Spleen (tissue), 11 donors: Measurements from ENCODE around the gene LSM11. TPM values are rescaled to one million over a fixed set of nuclear protein-coding genes. Genes with fewer than 3 reads are reported as not detected.

Experiments
- DNase-seq: peaks from one replicate; pipeline ENCODE4 v3.0.0-alpha.2; 2020
- H3K27ac ChIP-seq, 8 donors: fragments of 200-600 bp; sonication (generic) in 7 of 8; 1 replicate in 4 of 8; 2 replicates in 4 of 8; pipeline versions ENCODE4 v1.5.0 to v1.8.0; 2016 to 2021; ENCODE audit warnings: inconsistent platforms in 4 of 8, mild to moderate bottlenecking in 4 of 8, moderate library complexity in 1 of 8
- H3K27me3 ChIP-seq, 7 donors: fragments of 200-600 bp; sonication (generic) in 6 of 7; replicated peaks in 1 of 7; 1 replicate in 4 of 7; 2 replicates in 3 of 7; pipeline versions ENCODE4 v1.5.0 to v1.8.0; 2016 to 2021; ENCODE audit warnings: inconsistent platforms in 3 of 7, mild to moderate bottlenecking in 1 of 7
- H3K36me3 ChIP-seq, 6 donors: fragments of 200-600 bp; sonication (generic) in 5 of 6; 1 replicate in 4 of 6; 2 replicates in 2 of 6; pipeline versions ENCODE4 v1.5.0 to v1.8.0; 2016 to 2021; ENCODE audit warnings: inconsistent platforms in 2 of 6
- H3K4me1 ChIP-seq, 6 donors: fragments of 200-600 bp; sonication (generic) in 5 of 6; 1 replicate in 3 of 6; 2 replicates in 3 of 6; pipeline versions ENCODE4 v1.5.0 to v1.8.0; 2016 to 2021; ENCODE audit warnings: inconsistent platforms in 3 of 6
- H3K4me3 ChIP-seq, 8 donors: fragments of 200-600 bp; sonication (generic) in 7 of 8; 1 replicate in 4 of 8; 2 replicates in 4 of 8; pipeline versions ENCODE4 v1.5.0 to v1.8.0; 2016 to 2021; ENCODE audit warnings: inconsistent platforms in 4 of 8, mild to moderate bottlenecking in 4 of 8, moderate library complexity in 2 of 8
- H3K9me3 ChIP-seq, 8 donors: fragments of 200-600 bp; sonication (generic) in 7 of 8; 1 replicate in 4 of 8; 2 replicates in 4 of 8; pipeline versions ENCODE4 v1.5.0 to v1.8.0; 2016 to 2021; ENCODE audit warnings: inconsistent platforms in 4 of 8
- POLR2A ChIP-seq, 3 donors: fragments of 450-650 bp; IDR thresholded peaks; one replicate each; pipeline ENCODE4 v1.5.1; 2017; ENCODE audit warnings: antibody characterized with exemption in 3 of 3, mild to moderate bottlenecking in 1 of 3
- POLR2AphosphoS5 ChIP-seq, 3 donors: sonication (generic); formaldehyde crosslinking; IDR thresholded peaks; one replicate each; pipeline ENCODE4 v1.5.1; 2017; ENCODE audit warnings: antibody characterized with exemption in 3 of 3
- WGBS, 5 donors: extraction: QIAGEN DNeasy Blood & Tissue Kit in 3 of 5; methylation state at CpG; one replicate each; pipeline versions ENCODE4 v1.1.5 to v1.1.7; 2013 to 2018; 5-methylcytosine and 5-hydroxymethylcytosine counted together
- intact Hi-C: fragments of 100-400 bp; cut with DNase I; formaldehyde crosslinking; loops from one replicate; pipeline ENCODE4 v1.15.0; 2023; ENCODE audit warnings: low total_unique reads
- polyA plus RNA-seq, 3 donors: library from polyadenylated mRNA; stranded (reverse); fragments of 200-250 nt; gene quantifications; one replicate each; pipeline ENCODE4 v1.2.1, GENCODE V29; 2013
- total RNA-seq, 7 donors: library from RNA; depleted of rRNA in 3 of 7; stranded (reverse); fragments of >200 nt in 3 of 7; fragmentation: NEBNext Ultra II Directional in 4 of 7; extraction: Animal tissue kit (Norgen Biotek cat#: 25700) in 4 of 7; gene quantifications; one replicate each; pipeline versions ENCODE4 v1.1.0 to v1.2.1, GENCODE V29; 2016 to 2021
- TF ChIP-seq, protein P1 (sequence below), 11 experiments: fragments of 200-600 bp in 7 of 11; fragments of 450-650 bp in 4 of 11; sonication (generic) in 4 of 11; IDR thresholded peaks in 8 of 11; conservative IDR thresholded peaks in 3 of 11; 1 replicate in 7 of 11; 2 replicates in 4 of 11; pipeline versions ENCODE4 v1.4.0 to v1.8.0; 2016 to 2021; ENCODE audit warnings: antibody characterized with exemption in 11 of 11, inconsistent platforms in 4 of 11, mild to moderate bottlenecking in 1 of 11
- donor health status: healthy with polysubstance abuse.
- donor health status: DM: no; HTN: no; CAD: no; lungs with moderate emphysema.
- donor health status: DM: no; HTN: no; CAD: no.
- donor health status: Bipolar disorder and iron deficiency.
- donor health status: healthy.
- donor health status: DM: no; HTN: no; CAD: no.
- donor health status: DM: yes; HTN: yes; CAD: no.

The LSM11 gene
- total and polyA plus RNA-seq, 10 donors: 1.2 to 4.6 (median 3.2) TPM

DNA sequence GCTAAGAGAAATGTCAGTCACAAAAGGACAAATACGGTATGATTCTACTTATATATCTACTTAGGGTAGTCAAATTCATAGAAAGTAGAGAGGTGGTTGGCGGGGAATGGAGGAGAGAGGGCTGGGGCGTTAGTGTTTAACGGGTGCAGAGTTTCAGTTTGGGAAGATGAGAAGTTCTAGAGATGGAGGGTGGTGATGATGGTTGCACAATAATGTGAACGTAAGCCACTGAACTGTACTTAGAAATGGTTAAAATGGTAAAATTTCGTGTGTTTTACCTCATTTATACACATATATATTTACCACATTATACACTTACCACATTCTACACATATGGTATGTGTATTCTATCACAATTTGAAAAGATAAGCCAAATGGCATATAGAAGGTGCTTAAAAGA is 35.7 kb downstream of the LSM11 start:
- 76 to 96% (median 83%) methylated on average over 6 of the region's 6 CpGs for WGBS, 5 donors
- Histone ChIP-seq H3K27me3 (no peaks in the 10 kb centered on the region), H3K4me3 (no peak overlapping the region), H3K4me1 (no peaks in the 10 kb centered on the region), H3K27ac (no peak overlapping the region), H3K36me3 (peaks cover 0 to 11% (median 3%) of the 10 kb centered on the region in 6 donors), H3K9me3 (no peaks in the 10 kb centered on the region)
- no peak for TF ChIP-seq POLR2A (IDR thresholded peaks at IDR 0.05)
- TF ChIP-seq, protein P1, sequence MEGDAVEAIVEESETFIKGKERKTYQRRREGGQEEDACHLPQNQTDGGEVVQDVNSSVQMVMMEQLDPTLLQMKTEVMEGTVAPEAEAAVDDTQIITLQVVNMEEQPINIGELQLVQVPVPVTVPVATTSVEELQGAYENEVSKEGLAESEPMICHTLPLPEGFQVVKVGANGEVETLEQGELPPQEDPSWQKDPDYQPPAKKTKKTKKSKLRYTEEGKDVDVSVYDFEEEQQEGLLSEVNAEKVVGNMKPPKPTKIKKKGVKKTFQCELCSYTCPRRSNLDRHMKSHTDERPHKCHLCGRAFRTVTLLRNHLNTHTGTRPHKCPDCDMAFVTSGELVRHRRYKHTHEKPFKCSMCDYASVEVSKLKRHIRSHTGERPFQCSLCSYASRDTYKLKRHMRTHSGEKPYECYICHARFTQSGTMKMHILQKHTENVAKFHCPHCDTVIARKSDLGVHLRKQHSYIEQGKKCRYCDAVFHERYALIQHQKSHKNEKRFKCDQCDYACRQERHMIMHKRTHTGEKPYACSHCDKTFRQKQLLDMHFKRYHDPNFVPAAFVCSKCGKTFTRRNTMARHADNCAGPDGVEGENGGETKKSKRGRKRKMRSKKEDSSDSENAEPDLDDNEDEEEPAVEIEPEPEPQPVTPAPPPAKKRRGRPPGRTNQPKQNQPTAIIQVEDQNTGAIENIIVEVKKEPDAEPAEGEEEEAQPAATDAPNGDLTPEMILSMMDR (IDR thresholded peaks at IDR 0.05 in 8 of 11, conservative IDR thresholded peaks at IDR 0.05 in 3 of 11): no peak
- TF ChIP-seq POLR2AphosphoS5 (IDR thresholded peaks at IDR 0.05): no peak
- intact Hi-C loops: no loop called here
- no peak for DNase-seq

DNA sequence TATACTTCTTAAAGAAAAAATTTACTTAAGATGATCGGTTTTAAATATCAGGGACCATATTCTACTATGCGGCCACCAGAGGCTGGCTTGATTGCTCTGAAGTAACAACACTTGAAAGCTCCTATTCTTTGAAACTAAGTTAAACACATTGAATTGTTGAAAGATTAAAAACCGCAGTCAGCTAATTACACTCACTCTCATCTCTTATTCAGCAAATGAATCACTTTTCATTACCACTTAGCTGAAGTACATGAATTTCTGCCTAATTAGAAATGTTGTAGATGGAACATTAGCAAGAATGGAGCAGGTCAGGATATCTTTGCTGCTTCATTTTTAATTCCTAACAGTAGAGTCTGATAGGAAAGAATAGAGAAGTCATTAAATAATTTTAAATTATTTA is 42.3 kb downstream of the LSM11 start:
- DNase-seq: no peak
- intact Hi-C loops: no loop called here
- no peak overlapping the region for H3K4me3 ChIP-seq
- no peak overlapping the region for H3K27ac ChIP-seq
- no peaks in the 10 kb centered on the region for H3K9me3 ChIP-seq
- H3K4me1 ChIP-seq: no peaks in the 10 kb centered on the region
- TF ChIP-seq, protein P1 (IDR thresholded peaks at IDR 0.05 in 8 of 11, conservative IDR thresholded peaks at IDR 0.05 in 3 of 11): no peak
- TF ChIP-seq POLR2AphosphoS5 (IDR thresholded peaks at IDR 0.05) (no peak), POLR2A (IDR thresholded peaks at IDR 0.05) (no peak)
- 91 to 99% (median 97%) methylated on average over 3 of the region's 3 CpGs for WGBS, 5 donors
- H3K27me3 ChIP-seq: no peaks in the 10 kb centered on the region
- H3K36me3 ChIP-seq: peaks cover 0 to 77% (median 36%) of the 10 kb centered on the region in 6 donors

DNA sequence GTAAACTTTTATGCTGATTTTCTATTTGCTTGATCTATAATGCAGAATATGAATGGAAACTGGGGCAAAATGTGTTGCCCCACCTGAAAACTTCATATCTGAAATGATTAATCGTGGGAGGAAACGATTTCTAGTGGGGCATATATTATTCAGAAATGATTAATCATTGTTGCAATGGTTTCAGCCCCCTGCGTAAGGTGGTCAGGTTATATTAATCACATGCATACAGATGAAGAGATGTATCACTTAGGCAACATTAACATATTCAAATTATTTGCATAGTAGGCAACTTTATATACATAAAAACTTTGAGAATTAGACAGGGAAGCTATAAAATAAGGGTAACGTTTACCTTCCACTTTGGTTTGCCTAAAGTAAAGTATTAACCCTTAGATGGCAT is 49.8 kb downstream of the LSM11 start:
- H3K9me3 ChIP-seq: no peaks in the 10 kb centered on the region
- no peak overlapping the region for H3K4me3 ChIP-seq
- intact Hi-C loops: no loop called here
- no peak for TF ChIP-seq POLR2A (IDR thresholded peaks at IDR 0.05)
- TF ChIP-seq POLR2AphosphoS5 (IDR thresholded peaks at IDR 0.05): no peak
- TF ChIP-seq, protein P1 (IDR thresholded peaks at IDR 0.05 in 8 of 11, conservative IDR thresholded peaks at IDR 0.05 in 3 of 11): no peak
- H3K27me3 ChIP-seq: no peaks in the 10 kb centered on the region
- no peak for DNase-seq
- H3K27ac ChIP-seq: no peak overlapping the region
- peaks cover 0 to 94% (median 45%) of the 10 kb centered on the region in 6 donors for H3K36me3 ChIP-seq
- 66 to 81% (median 70%) methylated on average over 4 of the region's 4 CpGs for WGBS, 5 donors
- no peaks in the 10 kb centered on the region for H3K4me1 ChIP-seq

DNA sequence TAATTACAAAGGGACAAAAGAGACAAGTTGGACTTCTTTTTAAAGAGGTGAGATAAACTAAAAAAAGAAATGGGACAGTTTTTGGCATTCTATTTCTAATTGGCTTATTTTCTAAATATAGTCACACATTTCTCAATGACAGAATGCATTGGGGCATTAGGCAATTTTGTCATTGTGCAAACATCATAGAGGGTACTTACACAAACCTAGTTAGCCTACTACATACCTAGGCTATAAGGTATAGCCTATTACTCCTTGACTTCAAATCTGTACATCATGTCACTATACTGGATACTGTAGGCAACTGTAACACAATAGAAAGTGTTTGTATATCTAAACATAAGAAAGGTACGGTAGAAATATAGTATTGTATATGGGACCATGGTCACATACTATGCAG is 56.1 kb downstream of the LSM11 start:
- H3K4me1 ChIP-seq: no peaks in the 10 kb centered on the region
- H3K36me3 ChIP-seq: peaks cover 0 to 86% (median 44%) of the 10 kb centered on the region in 6 donors
- WGBS, 5 donors: 89 to 98% (median 97%) methylated on average over 1 of the region's 1 CpG
- DNase-seq: no peak
- H3K27ac ChIP-seq: no peak overlapping the region
- H3K27me3 ChIP-seq: no peaks in the 10 kb centered on the region
- H3K4me3 ChIP-seq: no peak overlapping the region
- no peak for TF ChIP-seq POLR2AphosphoS5 (IDR thresholded peaks at IDR 0.05)
- intact Hi-C loops: no loop called here
- H3K9me3 ChIP-seq: no peaks in the 10 kb centered on the region

DNA sequence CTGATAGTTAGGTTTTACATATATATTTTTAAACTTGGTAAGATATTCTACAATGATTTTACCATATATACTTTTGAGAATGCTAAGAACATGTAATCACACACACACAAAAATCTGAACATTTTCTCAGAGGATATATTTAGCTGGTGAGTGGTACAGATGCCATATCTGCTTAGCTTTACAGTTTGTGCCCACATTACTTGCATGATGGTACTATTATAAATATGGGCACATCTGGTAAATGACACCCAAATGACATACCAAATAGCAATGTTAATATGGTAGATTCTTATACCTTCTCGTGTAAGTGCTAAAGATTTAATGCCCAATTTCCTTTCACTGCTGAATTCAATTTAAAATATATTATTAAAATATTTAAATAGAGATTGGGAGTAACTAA is 56.6 kb downstream of the LSM11 start:
- Histone ChIP-seq H3K4me3 (no peak overlapping the region), H3K27ac (no peak overlapping the region), H3K36me3 (peaks cover 0 to 86% (median 49%) of the 10 kb centered on the region in 6 donors), H3K4me1 (no peaks in the 10 kb centered on the region), H3K27me3 (no peaks in the 10 kb centered on the region), H3K9me3 (no peaks in the 10 kb centered on the region)
- 82 to 96% (median 89%) methylated on average over 1 of the region's 1 CpG for WGBS, 5 donors
- intact Hi-C loops: no loop called here
- DNase-seq: no peak
- TF ChIP-seq POLR2AphosphoS5 (IDR thresholded peaks at IDR 0.05) (no peak), POLR2A (IDR thresholded peaks at IDR 0.05) (no peak)
- TF ChIP-seq, protein P1 (IDR thresholded peaks at IDR 0.05 in 8 of 11, conservative IDR thresholded peaks at IDR 0.05 in 3 of 11): no peak
